BE2C (cell line): ENCODE measurements around the gene MTMR6.

Source experiments
- DNase-seq: peaks from one replicate; pipeline ENCODE4 v3.0.0-alpha.2; 2020
- H3K27me3 ChIP-seq: fragments of 250-450 bp; sonication (Bioruptor Pico); 2 replicates; pipeline ENCODE4 v1.5.1; 2020; ENCODE audit warnings: mild to moderate bottlenecking
- H3K36me3 ChIP-seq: fragments of 250-450 bp; sonication (Bioruptor Pico); 2 replicates; pipeline ENCODE4 v1.5.1; 2020; ENCODE audit warnings: mild to moderate bottlenecking
- H3K4me1 ChIP-seq: fragments of 250-450 bp; sonication (Bioruptor Pico); 2 replicates; pipeline ENCODE4 v1.5.1; 2020
- H3K4me3 ChIP-seq: 2 replicates; pipeline ENCODE4 v1.5.1; 2011; ENCODE audit warnings: low read depth, low read length
- H3K9me3 ChIP-seq: fragments of 250-450 bp; sonication (Bioruptor Pico); 2 replicates; pipeline ENCODE4 v1.5.1; 2020
- CTCF ChIP-seq: IDR thresholded peaks from 2 replicates; pipeline ENCODE4 v1.5.1; 2012; ENCODE audit warnings: mild to moderate bottlenecking, low read depth, low read length

Gene MTMR6

GRCh38 chr13:25295701-25296100, 8.4 kb upstream of the MTMR6 start:
- no peak for TF ChIP-seq CTCF
- Histone ChIP-seq H3K4me3 (no peak overlapping the region), H3K9me3 (no peaks in the 10 kb centered on the region), H3K27me3 (no peaks in the 10 kb centered on the region; the same call in 1 of the 2 replicates), H3K4me1 (no peaks in the 10 kb centered on the region), H3K36me3 (no peaks in the 10 kb centered on the region)
- no peak for DNase-seq

- Histone ChIP-seq H3K4me3 (no peak overlapping the region), H3K4me1 (no peaks in the 10 kb centered on the region), H3K9me3 (no peaks in the 10 kb centered on the region), H3K36me3 (no peaks in the 10 kb centered on the region), H3K27me3 (no peaks in the 10 kb centered on the region; the same call in 1 of the 2 replicates)
- DNase-seq = no peak
- TF ChIP-seq CTCF = no peak
Measured at GRCh38 chr13:25295228-25295627, 7.9 kb upstream of the MTMR6 start.

- no peaks in the 10 kb centered on the region for H3K4me1 ChIP-seq
- no peaks in the 10 kb centered on the region for H3K36me3 ChIP-seq
- no peaks in the 10 kb centered on the region for H3K9me3 ChIP-seq
- TF ChIP-seq CTCF = no peak
- DNase-seq = no peak
- H3K4me3 ChIP-seq = no peak overlapping the region
- H3K27me3 ChIP-seq = no peaks in the 10 kb centered on the region; the same call in 1 of the 2 replicates
Measured at GRCh38 chr13:25292301-25292700, 5.0 kb upstream of the MTMR6 start.

- Histone ChIP-seq H3K4me3 (no peak overlapping the region), H3K36me3 (no peaks in the 10 kb centered on the region), H3K9me3 (no peaks in the 10 kb centered on the region), H3K27me3 (no peaks in the 10 kb centered on the region; the same call in 1 of the 2 replicates), H3K4me1 (no peaks in the 10 kb centered on the region)
- TF ChIP-seq CTCF = no peak
- no peak for DNase-seq
Measured at GRCh38 chr13:25291691-25292090, 4.4 kb upstream of the MTMR6 start.

GRCh38 chr13:25288966-25289365, 1.7 kb upstream of the MTMR6 start:
- Histone ChIP-seq H3K9me3 (no peaks in the 10 kb centered on the region), H3K4me3 (no peak overlapping the region), H3K4me1 (no peaks in the 10 kb centered on the region), H3K27me3 (no peaks in the 10 kb centered on the region), H3K36me3 (no peaks in the 10 kb centered on the region)
- no peak for DNase-seq
- TF ChIP-seq CTCF = no peak

GRCh38 chr13:25286308-25286968, 850 bp downstream of the MTMR6 start:
- peak; percentile 23 for DNase-seq
- Histone ChIP-seq H3K9me3 (no peaks in the 10 kb centered on the region), H3K36me3 (no peaks in the 10 kb centered on the region), H3K27me3 (no peaks in the 10 kb centered on the region), H3K4me3 (peak overlapping the region; percentile 98), H3K4me1 (no peaks in the 10 kb centered on the region)
- TF ChIP-seq CTCF = no peak
